Neutrophil (primary cell): ENCODE measurements around the gene RPTOR.

Experiments
- H3K27ac ChIP-seq: fragments of 200-600 bp; sonication (generic); 2 replicates; pipeline ENCODE4 v1.5.1; 2016; ENCODE audit warnings: mild to moderate bottlenecking, moderate library complexity
- H3K27me3 ChIP-seq: fragments of 200-600 bp; sonication (generic); 2 replicates; pipeline ENCODE4 v1.6.0; 2016; ENCODE audit warnings: mild to moderate bottlenecking
- H3K36me3 ChIP-seq: fragments of 200-600 bp; sonication (generic); 2 replicates; pipeline ENCODE4 v1.5.1; 2017
- H3K4me1 ChIP-seq, 2 experiments: fragments of 200-600 bp in 1 of 2; sonication (generic) in 1 of 2; 1 replicate in 1 of 2; 2 replicates in 1 of 2; pipeline versions ENCODE4 v1.5.1 to v1.6.1; 2013 to 2016; ENCODE audit warnings: low read depth in 1 of 2, low read length in 1 of 2, mild to moderate bottlenecking in 1 of 2, moderate library complexity in 1 of 2; ENCODE audit not compliant: control insufficient read depth in 1 of 2, insufficient read depth in 1 of 2
- H3K4me3 ChIP-seq, 2 experiments: fragments of 200-600 bp in 1 of 2; sonication (generic) in 1 of 2; 1 replicate in 1 of 2; 2 replicates in 1 of 2; pipeline ENCODE4 v1.5.1; 2013 to 2016; ENCODE audit warnings: low read depth in 1 of 2, low read length in 1 of 2, mild to moderate bottlenecking in 1 of 2, moderate library complexity in 1 of 2
- H3K9me3 ChIP-seq: fragments of 200-600 bp; sonication (generic); 2 replicates; pipeline ENCODE4 v1.5.1; 2016
- CTCF ChIP-seq: fragments of 200-600 bp; sonication (generic); IDR thresholded peaks from 2 replicates; pipeline ENCODE4 v1.5.1; 2016; ENCODE audit warnings: antibody characterized with exemption

RPTOR gene

GRCh38 chr17:80820331-80820730, 275.7 kb downstream of the RPTOR start:
- Histone ChIP-seq H3K27ac (peak overlapping the region; percentile 87), H3K27me3 (no peaks in the 10 kb centered on the region), H3K4me3 (no peak overlapping the region), H3K36me3 (no peaks in the 10 kb centered on the region), H3K9me3 (no peaks in the 10 kb centered on the region), H3K4me1 (peaks cover 41 to 50% of the 10 kb centered on the region in 2 experiments)
- TF ChIP-seq CTCF, result no peak

- H3K4me3 ChIP-seq, result no peak overlapping the region
- peaks cover 41 to 50% of the 10 kb centered on the region in 2 experiments for H3K4me1 ChIP-seq
- no peaks in the 10 kb centered on the region for H3K9me3 ChIP-seq
- TF ChIP-seq CTCF, result no peak
- peak overlapping the region; percentile 87 for H3K27ac ChIP-seq
- no peaks in the 10 kb centered on the region for H3K27me3 ChIP-seq
- H3K36me3 ChIP-seq, result no peaks in the 10 kb centered on the region
Measured at GRCh38 chr17:80821546-80821945, 276.9 kb downstream of the RPTOR start.

GRCh38 chr17:80822021-80822699, 277.5 kb downstream of the RPTOR start:
- Histone ChIP-seq H3K4me3 (no peak overlapping the region), H3K36me3 (no peaks in the 10 kb centered on the region), H3K27me3 (no peaks in the 10 kb centered on the region), H3K27ac (no peak overlapping the region), H3K9me3 (no peaks in the 10 kb centered on the region), H3K4me1 (peaks cover 41 to 50% of the 10 kb centered on the region in 2 experiments)
- TF ChIP-seq CTCF, result no peak

GRCh38 chr17:80822700-80823410, 278.2 kb downstream of the RPTOR start:
- no peak for TF ChIP-seq CTCF
- H3K36me3 ChIP-seq, result no peaks in the 10 kb centered on the region
- no peaks in the 10 kb centered on the region for H3K9me3 ChIP-seq
- H3K27me3 ChIP-seq, result no peaks in the 10 kb centered on the region
- H3K4me1 ChIP-seq, result peaks cover 40 to 45% of the 10 kb centered on the region in 2 experiments
- H3K27ac ChIP-seq, result no peak overlapping the region
- H3K4me3 ChIP-seq, result no peak overlapping the region

GRCh38 chr17:80824549-80825470, 280.2 kb downstream of the RPTOR start:
- Histone ChIP-seq H3K4me3 (no peak overlapping the region), H3K27me3 (no peaks in the 10 kb centered on the region), H3K9me3 (no peaks in the 10 kb centered on the region), H3K27ac (no peak overlapping the region), H3K4me1 (peaks cover 20 to 25% of the 10 kb centered on the region in 2 experiments), H3K36me3 (no peaks in the 10 kb centered on the region)
- TF ChIP-seq CTCF, result no peak
